CD14-positive monocyte (primary cell): ENCODE results near the gene PTGIR. TPM values are rescaled to one million over a fixed set of nuclear protein-coding genes. Genes with fewer than 3 reads are reported as not detected.

Source experiments
- DNase-seq, 3 donors: peaks; one replicate each; pipeline ENCODE4 v3.0.0-alpha.2; 2011 to 2022
- H2AFZ ChIP-seq: 2 replicates; pipeline ENCODE4 v1.6.0; 2012; ENCODE audit warnings: mild to moderate bottlenecking, low read depth, low read length, inconsistent platforms; ENCODE audit not compliant: insufficient read depth, poor library complexity, severe bottlenecking
- H3K27ac ChIP-seq, 2 donors: 1 replicate in 1 of 2; 2 replicates in 1 of 2; pipeline ENCODE4 v1.5.1; 2012 to 2013; ENCODE audit warnings: low read length in 2 of 2, control low read depth in 1 of 2, inconsistent platforms in 1 of 2, low read depth in 1 of 2, mild to moderate bottlenecking in 1 of 2
- H3K27me3 ChIP-seq, 2 donors: one replicate each; pipeline versions ENCODE4 v1.6.0 to v1.6.1; 2011 to 2013; ENCODE audit warnings: low read length in 2 of 2; ENCODE audit not compliant: control insufficient read depth in 2 of 2, insufficient read depth in 2 of 2
- H3K36me3 ChIP-seq, 2 donors: replicated peaks in 1 of 2; 1 replicate in 1 of 2; 2 replicates in 1 of 2; pipeline versions ENCODE4 v1.5.1 to v1.6.1; 2012 to 2013; ENCODE audit warnings: low read length in 2 of 2, control low read depth in 1 of 2, inconsistent platforms in 1 of 2, mild to moderate bottlenecking in 1 of 2; ENCODE audit not compliant: insufficient read depth in 2 of 2, control insufficient read depth in 1 of 2
- H3K4me1 ChIP-seq, 2 donors: 1 replicate in 1 of 2; 2 replicates in 1 of 2; pipeline versions ENCODE4 v1.5.1 to v1.6.1; 2012 to 2013; ENCODE audit warnings: low read length in 2 of 2, control low read depth in 1 of 2, inconsistent platforms in 1 of 2, mild to moderate bottlenecking in 1 of 2, moderate library complexity in 1 of 2; ENCODE audit not compliant: insufficient read depth in 2 of 2, control insufficient read depth in 1 of 2
- H3K4me2 ChIP-seq: replicated peaks from 2 replicates; pipeline ENCODE3; 2012; ENCODE audit warnings: low read length, moderate library complexity, mild to moderate bottlenecking; ENCODE audit not compliant: poor library complexity, severe bottlenecking; ENCODE audit errors: extremely low read depth
- H3K4me3 ChIP-seq, 3 experiments: fragments of 200-600 bp in 1 of 3; sonication (generic) in 1 of 3; replicated peaks in 1 of 3; 1 replicate in 2 of 3; 2 replicates in 1 of 3; pipeline ENCODE4 v1.5.1; 2011 to 2013; ENCODE audit warnings: low read length in 3 of 3, mild to moderate bottlenecking in 3 of 3, control low read depth in 2 of 3, low read depth in 2 of 3, inconsistent platforms in 1 of 3, moderate library complexity in 1 of 3
- H3K79me2 ChIP-seq: 2 replicates; pipeline ENCODE4 v1.6.0; 2012; ENCODE audit warnings: mild to moderate bottlenecking, control low read depth, inconsistent platforms, low read length, moderate library complexity; ENCODE audit not compliant: insufficient read depth
- H3K9ac ChIP-seq: 2 replicates; pipeline ENCODE4 v1.6.0; 2017; ENCODE audit warnings: low read length, mild to moderate bottlenecking; ENCODE audit not compliant: insufficient read depth, poor library complexity, severe bottlenecking
- H3K9me3 ChIP-seq, 2 donors: replicated peaks in 1 of 2; 1 replicate in 1 of 2; 2 replicates in 1 of 2; pipeline versions ENCODE4 v1.5.1 to v1.6.1; 2012 to 2013; ENCODE audit warnings: low read length in 2 of 2, control low read depth in 1 of 2; ENCODE audit not compliant: control insufficient read depth in 1 of 2, insufficient read depth in 1 of 2
- H4K20me1 ChIP-seq: 2 replicates; pipeline ENCODE4 v1.6.0; 2012; ENCODE audit warnings: mild to moderate bottlenecking, low read length, control low read depth, moderate library complexity; ENCODE audit not compliant: insufficient read depth
- H3K27ac Mint-ChIP-seq, 7 donors: one replicate each; pipeline ENCODE4 v1.8.0; 2020; ENCODE audit warnings: mild to moderate bottlenecking in 7 of 7, mixed read lengths in 7 of 7, moderate library complexity in 6 of 7, inconsistent platforms in 2 of 7
- H3K27me3 Mint-ChIP-seq, 3 donors: one replicate each; pipeline ENCODE4 v1.8.0; 2021 to 2022; ENCODE audit warnings: low read depth in 3 of 3, mild to moderate bottlenecking in 3 of 3, mixed read lengths in 3 of 3, moderate library complexity in 3 of 3, inconsistent platforms in 1 of 3
- H3K36me3 Mint-ChIP-seq, 2 donors: one replicate each; pipeline ENCODE4 v1.8.0; 2020; ENCODE audit warnings: mixed read lengths in 2 of 2, inconsistent platforms in 1 of 2, mild to moderate bottlenecking in 1 of 2
- H3K4me1 Mint-ChIP-seq: one replicate; pipeline ENCODE4 v1.8.0; 2020; ENCODE audit warnings: mild to moderate bottlenecking, mixed read lengths
- H3K4me3 Mint-ChIP-seq, 2 donors: one replicate each; pipeline ENCODE4 v1.8.0; 2020; ENCODE audit warnings: mild to moderate bottlenecking in 2 of 2, mixed read lengths in 2 of 2, moderate library complexity in 1 of 2
- H3K9me3 Mint-ChIP-seq, 7 donors: one replicate each; pipeline ENCODE4 v1.8.0; 2020 to 2022; ENCODE audit warnings: mixed read lengths in 7 of 7, mild to moderate bottlenecking in 6 of 7, moderate library complexity in 6 of 7, inconsistent platforms in 2 of 7
- WGBS: methylation state at CpG from one replicate; pipeline ENCODE4 v1.1.5; 2013; ENCODE audit warnings: missing lambda C conversion rate; ENCODE audit not compliant: insufficient coverage; 5-methylcytosine and 5-hydroxymethylcytosine counted together
- intact Hi-C, 2 donors: fragments of 100-400 bp; cut with micrococcal nuclease; formaldehyde crosslinking; loops; one replicate each; pipeline versions ENCODE4 v1.15.0 to v1.15.1; 2023
- polyA plus RNA-seq, 3 donors: library from polyadenylated mRNA; depleted of rRNA in 1 of 3; unstranded in 2 of 3; stranded (reverse) in 1 of 3; fragments of 300-500 nt in 2 of 3; fragments of >200 nt in 1 of 3; fragmentation: Illumina TruSeq in 2 of 3; gene quantifications; 1 replicate in 2 of 3; 2 replicates in 1 of 3; pipeline ENCODE4 v1.2.3, GENCODE V29; 2012 to 2021
- TF ChIP-seq, protein P1 (sequence below): fragments of 200-600 bp; IDR thresholded peaks from one replicate; pipeline ENCODE4 v1.8.0; 2022; ENCODE audit warnings: antibody characterized with exemption, mild to moderate bottlenecking

Gene PTGIR
- polyA plus RNA-seq, 3 donors, result 12.8 to 51.2 (median 14.1) TPM

GRCh38 chr19:46617601-46618000 is 7.3 kb downstream of the PTGIR start:
- Histone ChIP-seq H3K4me1 (peaks cover 57 to 63% of the 10 kb centered on the region in 2 donors), H3K9ac (no peak overlapping the region), H3K4me3 (no peak overlapping the region), H3K27me3 (peaks cover 0 to 14% of the 10 kb centered on the region in 2 donors), H2AFZ (no peak overlapping the region), H4K20me1 (no peaks in the 10 kb centered on the region), H3K36me3 (peaks cover 0 to 4% of the 10 kb centered on the region in 2 donors), H3K79me2 (no peaks in the 10 kb centered on the region), H3K4me2 (no peak overlapping the region), H3K9me3 (no peaks in the 10 kb centered on the region), H3K27ac (no peak overlapping the region)
- Mint-ChIP-seq H3K27me3 (peaks cover 28 to 36% (median 31%) of the 10 kb centered on the region in 3 donors), H3K9me3 (peaks cover 0 to 5% (median 0%) of the 10 kb centered on the region in 7 donors), H3K4me1 (peaks cover 58% of the 10 kb centered on the region), H3K27ac (peak overlapping the region in 2 of 7 donors; percentile 77 to 85), H3K4me3 (no peak overlapping the region), H3K36me3 (peaks cover 21 to 22% of the 10 kb centered on the region in 2 donors)
- intact Hi-C loops, result loop anchor here (5.0 to 10.0 kb wide), 2 partner anchors 97 to 115 kb away; partner anchors contain the start of gene PRKD2 (in 1 of the 2)
- 100% methylated on average over 3 of the region's 6 CpGs for WGBS
- DNase-seq, result no peak
- TF ChIP-seq, protein P1, sequence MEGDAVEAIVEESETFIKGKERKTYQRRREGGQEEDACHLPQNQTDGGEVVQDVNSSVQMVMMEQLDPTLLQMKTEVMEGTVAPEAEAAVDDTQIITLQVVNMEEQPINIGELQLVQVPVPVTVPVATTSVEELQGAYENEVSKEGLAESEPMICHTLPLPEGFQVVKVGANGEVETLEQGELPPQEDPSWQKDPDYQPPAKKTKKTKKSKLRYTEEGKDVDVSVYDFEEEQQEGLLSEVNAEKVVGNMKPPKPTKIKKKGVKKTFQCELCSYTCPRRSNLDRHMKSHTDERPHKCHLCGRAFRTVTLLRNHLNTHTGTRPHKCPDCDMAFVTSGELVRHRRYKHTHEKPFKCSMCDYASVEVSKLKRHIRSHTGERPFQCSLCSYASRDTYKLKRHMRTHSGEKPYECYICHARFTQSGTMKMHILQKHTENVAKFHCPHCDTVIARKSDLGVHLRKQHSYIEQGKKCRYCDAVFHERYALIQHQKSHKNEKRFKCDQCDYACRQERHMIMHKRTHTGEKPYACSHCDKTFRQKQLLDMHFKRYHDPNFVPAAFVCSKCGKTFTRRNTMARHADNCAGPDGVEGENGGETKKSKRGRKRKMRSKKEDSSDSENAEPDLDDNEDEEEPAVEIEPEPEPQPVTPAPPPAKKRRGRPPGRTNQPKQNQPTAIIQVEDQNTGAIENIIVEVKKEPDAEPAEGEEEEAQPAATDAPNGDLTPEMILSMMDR, result no peak

DNA sequence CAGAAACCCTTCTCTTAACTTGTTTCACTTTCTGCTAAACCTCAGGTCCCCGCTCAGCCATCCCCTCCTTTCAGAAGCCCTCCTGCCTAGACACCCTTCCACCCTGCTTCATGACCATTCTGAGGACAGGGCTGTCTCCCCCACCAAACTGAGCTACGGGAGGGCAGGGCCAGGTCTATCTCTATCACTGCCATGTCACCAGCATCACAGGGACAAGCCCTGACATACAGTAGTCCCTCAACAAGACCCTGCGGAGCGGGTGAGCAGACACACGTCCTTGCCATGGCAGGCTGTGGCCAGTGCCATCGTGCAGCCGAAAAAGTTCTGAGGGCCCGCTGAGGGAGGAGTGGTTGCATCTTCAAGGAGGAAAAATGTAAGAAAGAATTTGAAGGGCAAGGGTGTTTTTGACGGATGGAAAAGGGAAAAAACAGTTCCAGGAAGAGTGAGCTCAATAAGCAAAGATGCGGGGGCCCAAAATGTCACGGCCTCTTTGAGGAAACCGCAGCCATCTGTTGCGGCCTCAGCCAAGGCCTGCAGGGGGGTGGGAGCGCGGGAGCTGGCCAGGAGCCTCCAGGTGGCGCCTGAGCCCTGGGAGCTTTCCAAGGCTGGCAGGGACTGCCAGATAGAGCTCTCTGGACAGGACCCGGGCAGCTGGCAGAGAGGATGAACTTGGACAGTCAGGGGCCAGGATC is 8.1 kb downstream of the PTGIR start:
- TF ChIP-seq, protein P1, result peak; percentile 57
- H3K4me3 ChIP-seq, result no peak overlapping the region
- no peak overlapping the region for H3K9ac ChIP-seq
- no peak overlapping the region for H3K4me2 ChIP-seq
- H3K4me1 ChIP-seq, result peaks cover 57 to 63% of the 10 kb centered on the region in 2 donors
- H2AFZ ChIP-seq, result no peak overlapping the region
- WGBS, result 4% methylated on average over 15 of the region's 17 CpGs
- peaks cover 0 to 5% (median 0%) of the 10 kb centered on the region in 7 donors for H3K9me3 Mint-ChIP-seq
- no peak overlapping the region for H3K27ac ChIP-seq
- no peaks in the 10 kb centered on the region for H3K9me3 ChIP-seq
- peaks cover 28 to 42% (median 35%) of the 10 kb centered on the region in 3 donors for H3K27me3 Mint-ChIP-seq
- peak overlapping the region in 1 of 2 donors; percentile 80 for H3K4me3 Mint-ChIP-seq
- peaks cover 14 to 17% of the 10 kb centered on the region in 2 donors for H3K36me3 Mint-ChIP-seq
- H4K20me1 ChIP-seq, result no peaks in the 10 kb centered on the region
- H3K4me1 Mint-ChIP-seq, result peaks cover 58% of the 10 kb centered on the region
- H3K27me3 ChIP-seq, result peaks cover 0 to 21% of the 10 kb centered on the region in 2 donors
- H3K36me3 ChIP-seq, result peaks cover 0 to 4% of the 10 kb centered on the region in 2 donors
- H3K79me2 ChIP-seq, result no peaks in the 10 kb centered on the region
- peak overlapping the region in 6 of 7 donors; percentile 13 to 85 (median 48) for H3K27ac Mint-ChIP-seq
- DNase-seq, result peak in 2 of 3 donors; percentile 58 to 72
- intact Hi-C loops, result loop anchor here (5.0 to 10.0 kb wide), 2 partner anchors 98 to 116 kb away; partner anchors contain the start of gene PRKD2 (in 1 of the 2)
